CD4-positive, CD25-positive, alpha-beta regulatory T cell (primary cell): ENCODE measurements around the gene LMNA. TPM values are rescaled to one million over a fixed set of nuclear protein-coding genes. Genes with fewer than 3 reads are reported as not detected.
"Not testable (repeated sequence)": the region's sequence is repeated elsewhere in the genome, so short reads cannot be mapped to it uniquely, and the experiment has no call there.

ENCODE experiments used
- ATAC-seq, 2 donors: fragments of 150-1000 bp; cut with Tn5 transposase; one replicate each; pipeline ENCODE4 v1.10.0; 2021; ENCODE audit warnings: low read depth in 2 of 2, moderate number of reproducible peaks in 2 of 2, moderate library complexity in 1 of 2
- DNase-seq, 3 donors: peaks; one replicate each; pipeline versions ENCODE4 v3.0.0 to v3.0.0-alpha.2; 2012 to 2022; ENCODE audit warnings: mixed read lengths in 1 of 3
- H3K27ac ChIP-seq: one replicate; pipeline ENCODE4 v1.7.0; 2013; ENCODE audit warnings: mild to moderate bottlenecking, low read length; ENCODE audit not compliant: insufficient read depth, poor library complexity, severe bottlenecking
- H3K27me3 ChIP-seq: one replicate; pipeline ENCODE4 v1.7.0; 2013; ENCODE audit warnings: low read length; ENCODE audit not compliant: control insufficient read depth, insufficient read depth
- H3K36me3 ChIP-seq: one replicate; pipeline ENCODE4 v1.7.0; 2013; ENCODE audit warnings: mild to moderate bottlenecking, low read length, moderate library complexity; ENCODE audit not compliant: control insufficient read depth, insufficient read depth
- H3K4me1 ChIP-seq: 2 replicates; pipeline ENCODE4 v1.7.0; 2013; ENCODE audit warnings: mild to moderate bottlenecking, low read length; ENCODE audit not compliant: insufficient read depth, control insufficient read depth, poor library complexity, severe bottlenecking
- H3K4me3 ChIP-seq: one replicate; pipeline ENCODE4 v1.7.0; 2013; ENCODE audit warnings: low read depth, mild to moderate bottlenecking, low read length, moderate library complexity
- H3K9me3 ChIP-seq, 2 experiments: 1 replicate in 1 of 2; 2 replicates in 1 of 2; pipeline ENCODE4 v1.7.0; 2013; ENCODE audit warnings: low read length in 2 of 2, mild to moderate bottlenecking in 1 of 2, moderate library complexity in 1 of 2; ENCODE audit not compliant: control insufficient read depth in 2 of 2
- H3K27ac Mint-ChIP-seq, 3 donors: one replicate each; pipeline ENCODE4 v1.8.0; 2020 to 2022; ENCODE audit warnings: mild to moderate bottlenecking in 3 of 3, mixed read lengths in 3 of 3, moderate library complexity in 2 of 3
- H3K27me3 Mint-ChIP-seq: one replicate; pipeline ENCODE4 v1.8.0; 2022; ENCODE audit warnings: mild to moderate bottlenecking, mixed read lengths
- H3K36me3 Mint-ChIP-seq: one replicate; pipeline ENCODE4 v1.8.0; 2020; ENCODE audit warnings: mixed read lengths
- H3K4me1 Mint-ChIP-seq, 4 donors: one replicate each; pipeline ENCODE4 v1.8.0; 2020 to 2022; ENCODE audit warnings: mixed read lengths in 4 of 4, mild to moderate bottlenecking in 1 of 4
- H3K4me3 Mint-ChIP-seq, 4 donors: one replicate each; pipeline ENCODE4 v1.8.0; 2020 to 2022; ENCODE audit warnings: mild to moderate bottlenecking in 4 of 4, mixed read lengths in 4 of 4, moderate library complexity in 3 of 4
- H3K9me3 Mint-ChIP-seq, 7 donors: one replicate each; pipeline ENCODE4 v1.8.0; 2020 to 2022; ENCODE audit warnings: mixed read lengths in 7 of 7, mild to moderate bottlenecking in 3 of 7, moderate library complexity in 2 of 7
- polyA plus RNA-seq, 4 donors: library from polyadenylated mRNA; unstranded; fragments of 300-500 nt; fragmentation: Illumina TruSeq; gene quantifications; one replicate each; pipeline ENCODE4 v1.2.3, GENCODE V29; 2021
- total RNA-seq: library from RNA; stranded (reverse); gene quantifications from one replicate; pipeline ENCODE4 v1.2.3, GENCODE V29; 2022

Gene LMNA
- total and polyA plus RNA-seq, 5 donors from 2014 or later = 54.1 to 1,807 (median 95.6) TPM

GRCh38 chr1:156186347-156187177, 72.1 kb downstream of the LMNA start:
- DNase-seq, H3K27me3 ChIP-seq, H3K36me3 Mint-ChIP-seq, H3K4me1 Mint-ChIP-seq, H3K27ac Mint-ChIP-seq, ATAC-seq, H3K9me3 ChIP-seq, H3K9me3 Mint-ChIP-seq, H3K36me3 ChIP-seq, H3K27ac ChIP-seq, H3K4me1 ChIP-seq, H3K4me3 ChIP-seq: not testable (repeated sequence)
- H3K27me3 Mint-ChIP-seq = peaks cover 12% of the 10 kb centered on the region
- peak overlapping the region in 1 of 4 donors; percentile 20 for H3K4me3 Mint-ChIP-seq

Other genes starting within 250 kb of the LMNA start
- 55.8 TPM for gene RIT1, start 203.4 kb upstream of the LMNA start, total RNA-seq
- gene RIT1, start 203.4 kb upstream of the LMNA start, polyA plus RNA-seq = 10 to 100 TPM; 25.0 to 32.1 (median 29.0) TPM
- 60.1 TPM for gene KHDC4, start 180.3 kb upstream of the LMNA start, total RNA-seq
- 10 to 100 TPM in 1 of 4 donors, 1 to 10 TPM in 3; 7.4 to 10.8 (median 8.3) TPM for gene KHDC4, start 180.3 kb upstream of the LMNA start, polyA plus RNA-seq
- gene RXFP4, start 173.1 kb upstream of the LMNA start, total RNA-seq = not detected
- 1 to 10 TPM in 1 of 4 donors, under 1 TPM in 1, not detected in 2; 0.32 to 1.4 TPM for gene RXFP4, start 173.1 kb upstream of the LMNA start, polyA plus RNA-seq
- 108 TPM for gene ARHGEF2, start 136.2 kb upstream of the LMNA start, total RNA-seq
- gene ARHGEF2, start 136.2 kb upstream of the LMNA start, polyA plus RNA-seq = 10 to 100 TPM; 16.1 to 19.2 (median 16.3) TPM
- gene SSR2, start 93.8 kb upstream of the LMNA start, total RNA-seq = 196 TPM
- gene SSR2, start 93.8 kb upstream of the LMNA start, polyA plus RNA-seq = 100 to 1,000 TPM; 358 to 421 (median 392) TPM
- 19.1 TPM for gene UBQLN4, start 60.9 kb upstream of the LMNA start, total RNA-seq
- gene UBQLN4, start 60.9 kb upstream of the LMNA start, polyA plus RNA-seq = 1 to 10 TPM; 4.4 to 7.1 (median 5.5) TPM
- gene LAMTOR2, start 59.9 kb upstream of the LMNA start, total RNA-seq = 20.2 TPM
- 100 to 1,000 TPM; 107 to 162 (median 130) TPM for gene LAMTOR2, start 59.9 kb upstream of the LMNA start, polyA plus RNA-seq
- 1.5 TPM for gene RAB25, start 53.6 kb upstream of the LMNA start, total RNA-seq
- gene RAB25, start 53.6 kb upstream of the LMNA start, polyA plus RNA-seq = 1 to 10 TPM in 2 of 4 donors, under 1 TPM in 2; 0.83 to 1.7 (median 0.93) TPM
- gene MEX3A, start 32.2 kb upstream of the LMNA start, total RNA-seq = not detected
- gene MEX3A, start 32.2 kb upstream of the LMNA start, polyA plus RNA-seq = not detected
- 41.2 TPM for gene SEMA4A, start 38.9 kb downstream of the LMNA start, total RNA-seq
- gene SEMA4A, start 38.9 kb downstream of the LMNA start, polyA plus RNA-seq = 1 to 10 TPM in 2 of 4 donors, under 1 TPM in 2; 0.89 to 2.2 (median 1.4) TPM
- gene SLC25A44, start 79.4 kb downstream of the LMNA start, total RNA-seq = 21.3 TPM
- gene SLC25A44, start 79.4 kb downstream of the LMNA start, polyA plus RNA-seq = 10 to 100 TPM in 3 of 4 donors, 1 to 10 TPM in 1; 8.2 to 17.5 (median 12.7) TPM
- gene PMF1, start 98.3 kb downstream of the LMNA start, total RNA-seq = 69.3 TPM
- gene PMF1, start 98.3 kb downstream of the LMNA start, polyA plus RNA-seq = 10 to 100 TPM; 70.6 to 89.9 (median 88.7) TPM
- 1.1 TPM for gene BGLAP, start 127.5 kb downstream of the LMNA start, total RNA-seq
- gene BGLAP, start 127.5 kb downstream of the LMNA start, polyA plus RNA-seq = not detected
- gene PAQR6, start 133.3 kb downstream of the LMNA start, total RNA-seq = 3.7 TPM
- 1 to 10 TPM in 1 of 4 donors, under 1 TPM in 3; 0.13 to 2.0 (median 0.57) TPM for gene PAQR6, start 133.3 kb downstream of the LMNA start, polyA plus RNA-seq
- gene SMG5, start 168.1 kb downstream of the LMNA start, total RNA-seq = 64.0 TPM
- 10 to 100 TPM; 12.0 to 14.4 (median 14.1) TPM for gene SMG5, start 168.1 kb downstream of the LMNA start, polyA plus RNA-seq
- 5.1 TPM for gene TMEM79, start 169.6 kb downstream of the LMNA start, total RNA-seq
- gene TMEM79, start 169.6 kb downstream of the LMNA start, polyA plus RNA-seq = 1 to 10 TPM; 1.7 to 6.2 (median 5.3) TPM
- gene GLMP, start 181.0 kb downstream of the LMNA start, total RNA-seq = 29.9 TPM
- 10 to 100 TPM; 29.8 to 45.9 (median 36.7) TPM for gene GLMP, start 181.0 kb downstream of the LMNA start, polyA plus RNA-seq
- not detected for gene VHLL, start 184.6 kb downstream of the LMNA start, total RNA-seq
- gene VHLL, start 184.6 kb downstream of the LMNA start, polyA plus RNA-seq = not detected
- 84.5 TPM for gene CCT3, start 223.6 kb downstream of the LMNA start, total RNA-seq
- gene CCT3, start 223.6 kb downstream of the LMNA start, polyA plus RNA-seq = 100 to 1,000 TPM; 195 to 214 (median 203) TPM
- gene TSACC, start 223.8 kb downstream of the LMNA start, total RNA-seq = not detected
- gene TSACC, start 223.8 kb downstream of the LMNA start, polyA plus RNA-seq = under 1 TPM in 1 of 4 donors, not detected in 3; 0.39 TPM